Activated T-cell treated with anti-CD3 and anti-CD28 coated beads, Interleukin-2, amount 50 U/mL, for 24 hours (primary cell): ENCODE data around the gene MAPK10.

ENCODE experiments used
- DNase-seq: peaks from one replicate; pipeline ENCODE4 v3.0.0-alpha.2; 2020
- H3K27ac Mint-ChIP-seq: 2 replicates; pipeline ENCODE4 v1.8.0; 2020; ENCODE audit warnings: mild to moderate bottlenecking, mixed read lengths
- H3K27me3 Mint-ChIP-seq: 2 replicates; pipeline ENCODE4 v1.8.0; 2020; ENCODE audit warnings: mixed read lengths
- H3K36me3 Mint-ChIP-seq: 2 replicates; pipeline ENCODE4 v1.8.0; 2020; ENCODE audit warnings: low read depth, mixed read lengths
- H3K4me1 Mint-ChIP-seq: 2 replicates; pipeline ENCODE4 v1.8.0; 2020; ENCODE audit warnings: low read depth, mixed read lengths
- H3K4me3 Mint-ChIP-seq: 2 replicates; pipeline ENCODE4 v1.8.0; 2020; ENCODE audit warnings: mild to moderate bottlenecking, moderate library complexity, mixed read lengths
- H3K9me3 Mint-ChIP-seq: 2 replicates; pipeline ENCODE4 v1.8.0; 2020; ENCODE audit warnings: mixed read lengths

The MAPK10 gene

GRCh38 chr4:86359944-86360478 is at the start of gene MAPK10:
Gene MAPK10 (minus strand): TSS chr4:86360053.
- H3K27ac Mint-ChIP-seq, result peak within 1 kb of the TSS; percentile 72
- peaks cover 4% of the 10 kb centered on the region for H3K27me3 Mint-ChIP-seq
- DNase-seq, result peak; percentile 40
- peaks cover 19% of the 10 kb centered on the region for H3K4me1 Mint-ChIP-seq
- peak within 1 kb of the TSS; percentile 63 for H3K4me3 Mint-ChIP-seq
- H3K9me3 Mint-ChIP-seq, result no peaks in the 10 kb centered on the region
- no peaks in the 10 kb centered on the region for H3K36me3 Mint-ChIP-seq

- no peak for DNase-seq
- Mint-ChIP-seq H3K27ac (no peak overlapping the region), H3K27me3 (no peaks in the 10 kb centered on the region), H3K4me1 (no peaks in the 10 kb centered on the region), H3K4me3 (no peak overlapping the region), H3K36me3 (no peaks in the 10 kb centered on the region), H3K9me3 (no peaks in the 10 kb centered on the region)
These were observed 43.7 kb upstream of the MAPK10 start for GRCh38 chr4:86403575-86403974.

GRCh38 chr4:86401826-86402225 is 42.0 kb upstream of the MAPK10 start:
- Mint-ChIP-seq H3K27ac (no peak overlapping the region), H3K36me3 (no peaks in the 10 kb centered on the region), H3K4me1 (no peaks in the 10 kb centered on the region), H3K4me3 (no peak overlapping the region), H3K9me3 (no peaks in the 10 kb centered on the region), H3K27me3 (no peaks in the 10 kb centered on the region)
- DNase-seq, result no peak

- H3K27me3 Mint-ChIP-seq, result no peaks in the 10 kb centered on the region
- DNase-seq, result no peak
- no peak overlapping the region for H3K27ac Mint-ChIP-seq
- H3K9me3 Mint-ChIP-seq, result no peaks in the 10 kb centered on the region
- no peaks in the 10 kb centered on the region for H3K4me1 Mint-ChIP-seq
- H3K4me3 Mint-ChIP-seq, result no peak overlapping the region
- H3K36me3 Mint-ChIP-seq, result no peaks in the 10 kb centered on the region
These were observed 40.4 kb upstream of the MAPK10 start for GRCh38 chr4:86400216-86400615.

- Mint-ChIP-seq H3K27ac (no peak overlapping the region), H3K4me3 (no peak overlapping the region), H3K9me3 (no peaks in the 10 kb centered on the region), H3K4me1 (no peaks in the 10 kb centered on the region), H3K36me3 (no peaks in the 10 kb centered on the region), H3K27me3 (no peaks in the 10 kb centered on the region)
- no peak for DNase-seq
These were observed 38.3 kb upstream of the MAPK10 start for GRCh38 chr4:86398187-86398586.

GRCh38 chr4:86393749-86394148 is 33.9 kb upstream of the MAPK10 start:
- no peak for DNase-seq
- Mint-ChIP-seq H3K36me3 (no peaks in the 10 kb centered on the region), H3K27ac (no peak overlapping the region), H3K27me3 (peaks cover 2% of the 10 kb centered on the region), H3K4me3 (no peak overlapping the region), H3K9me3 (no peaks in the 10 kb centered on the region), H3K4me1 (no peaks in the 10 kb centered on the region)

- no peak for DNase-seq
- Mint-ChIP-seq H3K4me3 (no peak overlapping the region), H3K4me1 (no peaks in the 10 kb centered on the region), H3K27me3 (peaks cover 2% of the 10 kb centered on the region), H3K27ac (no peak overlapping the region), H3K36me3 (no peaks in the 10 kb centered on the region), H3K9me3 (no peaks in the 10 kb centered on the region)
These were observed 29.8 kb upstream of the MAPK10 start for GRCh38 chr4:86389664-86390063.

GRCh38 chr4:86388252-86388651 is 28.4 kb upstream of the MAPK10 start:
- no peaks in the 10 kb centered on the region for H3K9me3 Mint-ChIP-seq
- H3K4me1 Mint-ChIP-seq, result no peaks in the 10 kb centered on the region
- H3K27me3 Mint-ChIP-seq, result peaks cover 2% of the 10 kb centered on the region
- DNase-seq, result no peak
- H3K4me3 Mint-ChIP-seq, result no peak overlapping the region
- H3K27ac Mint-ChIP-seq, result no peak overlapping the region
- H3K36me3 Mint-ChIP-seq, result no peaks in the 10 kb centered on the region

GRCh38 chr4:86386817-86387415 is 27.1 kb upstream of the MAPK10 start:
- Mint-ChIP-seq H3K4me1 (no peaks in the 10 kb centered on the region), H3K4me3 (no peak overlapping the region), H3K27me3 (peaks cover 2% of the 10 kb centered on the region), H3K9me3 (no peaks in the 10 kb centered on the region), H3K27ac (no peak overlapping the region), H3K36me3 (no peaks in the 10 kb centered on the region)
- no peak for DNase-seq

- H3K4me3 Mint-ChIP-seq, result no peak overlapping the region
- no peaks in the 10 kb centered on the region for H3K36me3 Mint-ChIP-seq
- H3K27me3 Mint-ChIP-seq, result peaks cover 2% of the 10 kb centered on the region
- no peak overlapping the region for H3K27ac Mint-ChIP-seq
- no peaks in the 10 kb centered on the region for H3K9me3 Mint-ChIP-seq
- H3K4me1 Mint-ChIP-seq, result no peaks in the 10 kb centered on the region
- DNase-seq, result no peak
These were observed 26.3 kb upstream of the MAPK10 start for GRCh38 chr4:86386201-86386600.

GRCh38 chr4:86381431-86381830 is 21.6 kb upstream of the MAPK10 start:
- Mint-ChIP-seq H3K36me3 (no peaks in the 10 kb centered on the region), H3K4me3 (no peak overlapping the region), H3K27ac (no peak overlapping the region), H3K9me3 (no peaks in the 10 kb centered on the region), H3K4me1 (no peaks in the 10 kb centered on the region), H3K27me3 (no peaks in the 10 kb centered on the region)
- no peak for DNase-seq

GRCh38 chr4:86380181-86380724 is 20.4 kb upstream of the MAPK10 start:
- Mint-ChIP-seq H3K4me3 (no peak overlapping the region), H3K27ac (no peak overlapping the region), H3K9me3 (no peaks in the 10 kb centered on the region), H3K36me3 (no peaks in the 10 kb centered on the region), H3K27me3 (no peaks in the 10 kb centered on the region), H3K4me1 (no peaks in the 10 kb centered on the region)
- DNase-seq, result no peak

GRCh38 chr4:86376850-86377249 is 17.0 kb upstream of the MAPK10 start:
- peaks cover 2% of the 10 kb centered on the region for H3K9me3 Mint-ChIP-seq
- no peak for DNase-seq
- H3K4me3 Mint-ChIP-seq, result no peak overlapping the region
- H3K4me1 Mint-ChIP-seq, result no peaks in the 10 kb centered on the region
- no peaks in the 10 kb centered on the region for H3K27me3 Mint-ChIP-seq
- H3K36me3 Mint-ChIP-seq, result no peaks in the 10 kb centered on the region
- H3K27ac Mint-ChIP-seq, result no peak overlapping the region

- Mint-ChIP-seq H3K4me1 (no peaks in the 10 kb centered on the region), H3K27ac (no peak overlapping the region), H3K9me3 (peaks cover 8% of the 10 kb centered on the region), H3K36me3 (no peaks in the 10 kb centered on the region), H3K4me3 (no peak overlapping the region), H3K27me3 (peaks cover 3% of the 10 kb centered on the region)
- no peak for DNase-seq
These were observed 8.6 kb upstream of the MAPK10 start for GRCh38 chr4:86368433-86368832.

GRCh38 chr4:86367577-86367976 is 7.7 kb upstream of the MAPK10 start:
- Mint-ChIP-seq H3K4me1 (no peaks in the 10 kb centered on the region), H3K27me3 (peaks cover 3% of the 10 kb centered on the region), H3K36me3 (no peaks in the 10 kb centered on the region), H3K4me3 (no peak overlapping the region), H3K9me3 (peaks cover 8% of the 10 kb centered on the region), H3K27ac (no peak overlapping the region)
- no peak for DNase-seq
